SK-N-SH (cell line): Measurements from ENCODE around the gene TFF3. TPM values are rescaled to one million over a fixed set of nuclear protein-coding genes. Genes with fewer than 3 reads are reported as not detected.

Source experiments
- CTCF ChIA-PET: fragments of 300-600, 350-600 bp; formaldehyde crosslinking; extraction: SDS; loops from one replicate; lab custom pipeline; 2021; lab: Yijun Ruan, JAX
- POLR2A ChIA-PET: fragments of 350-600 bp; sonication (Branson Sonifier 250); formaldehyde crosslinking; extraction: SDS; loops from one replicate; lab custom pipeline; 2020; ENCODE audit warnings: antibody characterized with exemption, inconsistent platforms; lab: Yijun Ruan, JAX
- DNase-seq: peaks from one replicate; pipeline ENCODE4 v3.0.0; 2012
- H2AFZ ChIP-seq: fragments of 200-600 bp; sonication (generic); 2 replicates; pipeline ENCODE4 v1.8.1; 2016; ENCODE audit warnings: antibody characterized with exemption, mild to moderate bottlenecking, low read depth
- H3F3A ChIP-seq: fragments of 200-600 bp; sonication (generic); replicated peaks from 2 replicates; pipeline ENCODE3; 2016; ENCODE audit warnings: antibody characterized with exemption, mild to moderate bottlenecking; ENCODE audit not compliant: insufficient read depth
- H3K27ac ChIP-seq, 2 experiments: fragments of 200-500 bp in 1 of 2; fragments of 200-600 bp in 1 of 2; sonication (Bioruptor generic) in 1 of 2; sonication (generic), shearing (Covaris generic) in 1 of 2; 2 replicates each; pipeline versions ENCODE4 v1.5.1 to v1.6.1; 2014 to 2016; ENCODE audit warnings: low read depth in 2 of 2, inconsistent platforms in 1 of 2, low read length in 1 of 2, mild to moderate bottlenecking in 1 of 2, mixed read lengths in 1 of 2
- H3K27me3 ChIP-seq: fragments of 200-600 bp; sonication (generic), shearing (Covaris generic); 2 replicates; pipeline ENCODE4 v1.6.1; 2016; ENCODE audit warnings: mixed run types; ENCODE audit not compliant: insufficient read depth
- H3K36me3 ChIP-seq, 2 experiments: fragments of 200-500 bp in 1 of 2; fragments of 200-600 bp in 1 of 2; sonication (Bioruptor generic) in 1 of 2; sonication (generic) in 1 of 2; replicated peaks in 1 of 2; 2 replicates each; pipeline versions ENCODE3 to v1.5.1; 2014 to 2016; ENCODE audit warnings: low read length in 1 of 2, mild to moderate bottlenecking in 1 of 2; ENCODE audit not compliant: insufficient read depth in 2 of 2, control insufficient read depth in 1 of 2
- H3K4me1 ChIP-seq, 2 experiments: fragments of 200-500 bp in 1 of 2; fragments of 200-600 bp in 1 of 2; sonication (Bioruptor generic) in 1 of 2; sonication (generic), shearing (Covaris generic) in 1 of 2; 2 replicates each; pipeline versions ENCODE4 v1.5.1 to v1.6.1; 2014 to 2016; ENCODE audit warnings: low read depth in 1 of 2, low read length in 1 of 2, mixed run types in 1 of 2; ENCODE audit not compliant: insufficient read depth in 2 of 2, control insufficient read depth in 1 of 2
- H3K4me2 ChIP-seq: fragments of 200-600 bp; sonication (generic), shearing (Covaris generic); 2 replicates; pipeline ENCODE4 v1.6.1; 2017; ENCODE audit warnings: mixed run types
- H3K4me3 ChIP-seq, 2 experiments: fragments of 200-500 bp in 1 of 2; fragments of 200-600 bp in 1 of 2; sonication (Bioruptor generic) in 1 of 2; sonication (generic), shearing (Covaris generic) in 1 of 2; 2 replicates each; pipeline versions ENCODE4 v1.5.1 to v1.8.1; 2014 to 2016; ENCODE audit warnings: low read depth in 2 of 2, inconsistent platforms in 1 of 2, low read length in 1 of 2, mild to moderate bottlenecking in 1 of 2, mixed read lengths in 1 of 2, moderate library complexity in 1 of 2
- H3K79me2 ChIP-seq: fragments of 200-600 bp; sonication (generic); 2 replicates; pipeline ENCODE4 v1.8.1; 2017; ENCODE audit warnings: mild to moderate bottlenecking; ENCODE audit not compliant: insufficient read depth
- H3K9ac ChIP-seq: fragments of 200-600 bp; sonication (generic); 2 replicates; pipeline ENCODE4 v1.6.1; 2017; ENCODE audit warnings: mixed run types
- H3K9me2 ChIP-seq: fragments of 200-600 bp; sonication (generic); 2 replicates; pipeline ENCODE4 v1.6.1; 2017; ENCODE audit warnings: mixed run types
- H3K9me3 ChIP-seq: fragments of 200-600 bp; sonication (generic); 2 replicates; pipeline ENCODE4 v1.6.1; 2017; ENCODE audit warnings: mixed run types, mild to moderate bottlenecking, moderate library complexity
- H4K20me1 ChIP-seq: fragments of 200-600 bp; sonication (generic); 2 replicates; pipeline ENCODE4 v1.6.1; 2017; ENCODE audit warnings: mild to moderate bottlenecking, mixed run types; ENCODE audit not compliant: insufficient read depth
- CTCF ChIP-seq: fragments of 200-600 bp; sonication (generic); IDR thresholded peaks from 2 replicates; pipeline ENCODE4 v1.6.1; 2017; ENCODE audit warnings: antibody characterized with exemption, mild to moderate bottlenecking, moderate library complexity
- EZH2phosphoT487 ChIP-seq: fragments of 200-600 bp; sonication (generic); IDR thresholded peaks from 2 replicates; pipeline ENCODE4 v1.6.1; 2017; ENCODE audit warnings: low read depth, mixed run types, mild to moderate bottlenecking, antibody characterized with exemption, moderate library complexity, borderline replicate concordance
- FOXJ3 ChIP-seq: sonication (generic); formaldehyde crosslinking; IDR thresholded peaks from 2 replicates; pipeline ENCODE4 v1.5.1; 2020; ENCODE audit warnings: mild to moderate bottlenecking, missing genetic modification reagents
- GABPA ChIP-seq: IDR thresholded peaks from 2 replicates; pipeline ENCODE4 v1.4.0; 2012; ENCODE audit warnings: low read depth, mild to moderate bottlenecking
- IRF3 ChIP-seq: fragments of 150-350 bp; IDR thresholded peaks from 2 replicates; pipeline ENCODE4 v1.6.1; 2016; ENCODE audit warnings: mild to moderate bottlenecking, low read depth, low read length
- JUND ChIP-seq: IDR thresholded peaks from 2 replicates; pipeline ENCODE4 v1.4.0; 2012
- MEF2A ChIP-seq: IDR thresholded peaks from 2 replicates; pipeline ENCODE4 v1.4.0; 2012; ENCODE audit warnings: low read depth, borderline replicate concordance
- MXI1 ChIP-seq: IDR thresholded peaks from 2 replicates; pipeline ENCODE4 v1.6.1; 2012; ENCODE audit warnings: mild to moderate bottlenecking, low read depth, low read length, improper control_type of control experiment
- RAD21 ChIP-seq: IDR thresholded peaks from 2 replicates; pipeline ENCODE4 v1.6.1; 2012; ENCODE audit warnings: mild to moderate bottlenecking, low read length
- REST ChIP-seq: IDR thresholded peaks from 2 replicates; pipeline ENCODE4 v1.6.1; 2012; ENCODE audit warnings: mild to moderate bottlenecking, low read depth, low read length, moderate library complexity
- RFX5 ChIP-seq: IDR thresholded peaks from 2 replicates; pipeline ENCODE4 v1.6.1; 2012; ENCODE audit warnings: mild to moderate bottlenecking, improper control_type of control experiment, low read length
- SIN3A ChIP-seq: IDR thresholded peaks from 2 replicates; pipeline ENCODE4 v1.6.1; 2012; ENCODE audit warnings: low read depth, mild to moderate bottlenecking, low read length, moderate library complexity, borderline replicate concordance
- SMC3 ChIP-seq: IDR thresholded peaks from 2 replicates; pipeline ENCODE4 v1.6.1; 2012; ENCODE audit warnings: low read depth, low read length, improper control_type of control experiment
- TAF1 ChIP-seq: IDR thresholded peaks from 2 replicates; pipeline ENCODE4 v1.6.1; 2012; ENCODE audit warnings: low read depth, mild to moderate bottlenecking, low read length, moderate library complexity, borderline replicate concordance
- TEAD4 ChIP-seq: IDR thresholded peaks from 2 replicates; pipeline ENCODE4 v1.4.0; 2012; ENCODE audit warnings: mild to moderate bottlenecking, borderline replicate concordance; ENCODE audit not compliant: insufficient read depth
- USF1 ChIP-seq: IDR thresholded peaks from 2 replicates; pipeline ENCODE4 v1.4.0; 2012; ENCODE audit warnings: low read depth, borderline replicate concordance
- USF2 ChIP-seq: fragments of 150-350 bp; IDR thresholded peaks from 2 replicates; pipeline ENCODE4 v1.6.1; 2017; ENCODE audit warnings: antibody characterized with exemption, low read length, low read depth, borderline replicate concordance
- ZBTB33 ChIP-seq: IDR thresholded peaks from 2 replicates; pipeline ENCODE4 v1.4.0; 2012; ENCODE audit warnings: low read depth, borderline replicate concordance
- WGBS: methylation state at CpG from one replicate; pipeline ENCODE4 v1.1.6; 2017; ENCODE audit warnings: low lambda C conversion rate; 5-methylcytosine and 5-hydroxymethylcytosine counted together
- polyA plus RNA-seq, 3 experiments: library from polyadenylated mRNA; depleted of rRNA; stranded (reverse); fragments of >200 nt; gene quantifications; 2 replicates each; pipeline ENCODE4 v1.2.3, GENCODE V29; 2012

The TFF3 gene
- polyA plus RNA-seq, 1 of the 3 experiments (the other 2 are of a cell fraction): not detected

GRCh38 chr21:42321231-42321630, 6.0 kb upstream of the TFF3 start (continued):
- no peak for TF ChIP-seq ZBTB33
- TF ChIP-seq RAD21: no peak
- TF ChIP-seq MXI1: no peak
- no peak for TF ChIP-seq SMC3
- no peak for TF ChIP-seq MEF2A
- no peak for TF ChIP-seq FOXJ3 (CRISPR knock-in tag)
- no peak for TF ChIP-seq JUND
- no peak for TF ChIP-seq SIN3A
- TF ChIP-seq GABPA: no peak
- no peak for TF ChIP-seq RFX5

GRCh38 chr21:42320791-42321190, 5.6 kb upstream of the TFF3 start:
- TF ChIP-seq TAF1 (no peak), REST (no peak), USF1 (no peak), IRF3 (no peak), CTCF (no peak), EZH2phosphoT487 (no peak), TEAD4 (no peak), USF2 (no peak)

More at GRCh38 chr21:42320791-42321190, 5.6 kb upstream of the TFF3 start:
- Histone ChIP-seq H3K9me2 (no peaks in the 10 kb centered on the region), H3K27me3 (no peaks in the 10 kb centered on the region), H3K9me3 (no peaks in the 10 kb centered on the region), H3F3A (no peaks in the 10 kb centered on the region), H3K9ac (no peak overlapping the region), H3K27ac (no peak overlapping the region), H4K20me1 (no peaks in the 10 kb centered on the region), H2AFZ (no peak overlapping the region), H3K36me3 (no peaks in the 10 kb centered on the region), H3K4me2 (no peak overlapping the region), H3K4me3 (no peak overlapping the region), H3K79me2 (no peaks in the 10 kb centered on the region), H3K4me1 (no peaks in the 10 kb centered on the region)
- DNase-seq: no peak
- CTCF ChIA-PET: interaction anchor here (3.0 kb wide), 1 partner anchor 11 kb away, joined by 13 read pairs; no protein-coding TSS in a partner anchor
- POLR2A ChIA-PET: no interaction called here
- WGBS: 25% methylated on average over 8 of the region's 8 CpGs
